ENCODE data around the gene DUSP22.

The DUSP22 gene

GRCh38 chr6:254016-254415 lies 38.3 kb upstream of the DUSP22 start:
- DNase-seq (ENCODE audit: low read depth) = no peak
- no peak overlapping the region for H3K4me3 ChIP-seq (ENCODE audit: low read length)
- TF ChIP-seq, protein P1, sequence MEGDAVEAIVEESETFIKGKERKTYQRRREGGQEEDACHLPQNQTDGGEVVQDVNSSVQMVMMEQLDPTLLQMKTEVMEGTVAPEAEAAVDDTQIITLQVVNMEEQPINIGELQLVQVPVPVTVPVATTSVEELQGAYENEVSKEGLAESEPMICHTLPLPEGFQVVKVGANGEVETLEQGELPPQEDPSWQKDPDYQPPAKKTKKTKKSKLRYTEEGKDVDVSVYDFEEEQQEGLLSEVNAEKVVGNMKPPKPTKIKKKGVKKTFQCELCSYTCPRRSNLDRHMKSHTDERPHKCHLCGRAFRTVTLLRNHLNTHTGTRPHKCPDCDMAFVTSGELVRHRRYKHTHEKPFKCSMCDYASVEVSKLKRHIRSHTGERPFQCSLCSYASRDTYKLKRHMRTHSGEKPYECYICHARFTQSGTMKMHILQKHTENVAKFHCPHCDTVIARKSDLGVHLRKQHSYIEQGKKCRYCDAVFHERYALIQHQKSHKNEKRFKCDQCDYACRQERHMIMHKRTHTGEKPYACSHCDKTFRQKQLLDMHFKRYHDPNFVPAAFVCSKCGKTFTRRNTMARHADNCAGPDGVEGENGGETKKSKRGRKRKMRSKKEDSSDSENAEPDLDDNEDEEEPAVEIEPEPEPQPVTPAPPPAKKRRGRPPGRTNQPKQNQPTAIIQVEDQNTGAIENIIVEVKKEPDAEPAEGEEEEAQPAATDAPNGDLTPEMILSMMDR (conservative IDR thresholded peaks at IDR 0.05; ENCODE audit: low read length) = no peak

GRCh38 chr6:255041-255750 lies 37.1 kb upstream of the DUSP22 start:
- no peak overlapping the region for H3K4me3 ChIP-seq (ENCODE audit: low read length)
- no peak for DNase-seq (ENCODE audit: low read depth)
- TF ChIP-seq, protein P1 (conservative IDR thresholded peaks at IDR 0.05; ENCODE audit: low read length) = no peak

DNA sequence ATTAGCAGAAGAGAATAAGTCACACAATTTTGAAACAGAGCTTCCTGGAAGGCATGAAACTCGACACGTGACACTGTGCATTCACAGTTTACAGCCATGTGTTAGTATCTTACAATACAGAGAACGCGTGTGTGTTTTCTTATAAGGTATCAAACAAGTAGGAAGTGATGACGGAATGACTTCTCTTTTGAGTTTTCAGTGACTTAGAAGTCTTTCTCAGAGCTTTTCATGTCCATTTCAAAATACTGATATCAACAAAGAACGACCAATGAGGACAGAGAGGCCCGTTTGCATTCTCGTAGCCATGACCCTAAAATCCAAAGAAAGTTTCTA lies 36.6 kb upstream of the DUSP22 start:
- TF ChIP-seq, protein P1 (conservative IDR thresholded peaks at IDR 0.05; ENCODE audit: low read length) = no peak
- no peak overlapping the region for H3K4me3 ChIP-seq (ENCODE audit: low read length)
- DNase-seq (ENCODE audit: low read depth) = no peak

GRCh38 chr6:256169-256568 lies 36.1 kb upstream of the DUSP22 start:
- DNase-seq (ENCODE audit: low read depth) = no peak
- TF ChIP-seq, protein P1 (conservative IDR thresholded peaks at IDR 0.05; ENCODE audit: low read length) = no peak
- H3K4me3 ChIP-seq (ENCODE audit: low read length) = no peak overlapping the region

DNA sequence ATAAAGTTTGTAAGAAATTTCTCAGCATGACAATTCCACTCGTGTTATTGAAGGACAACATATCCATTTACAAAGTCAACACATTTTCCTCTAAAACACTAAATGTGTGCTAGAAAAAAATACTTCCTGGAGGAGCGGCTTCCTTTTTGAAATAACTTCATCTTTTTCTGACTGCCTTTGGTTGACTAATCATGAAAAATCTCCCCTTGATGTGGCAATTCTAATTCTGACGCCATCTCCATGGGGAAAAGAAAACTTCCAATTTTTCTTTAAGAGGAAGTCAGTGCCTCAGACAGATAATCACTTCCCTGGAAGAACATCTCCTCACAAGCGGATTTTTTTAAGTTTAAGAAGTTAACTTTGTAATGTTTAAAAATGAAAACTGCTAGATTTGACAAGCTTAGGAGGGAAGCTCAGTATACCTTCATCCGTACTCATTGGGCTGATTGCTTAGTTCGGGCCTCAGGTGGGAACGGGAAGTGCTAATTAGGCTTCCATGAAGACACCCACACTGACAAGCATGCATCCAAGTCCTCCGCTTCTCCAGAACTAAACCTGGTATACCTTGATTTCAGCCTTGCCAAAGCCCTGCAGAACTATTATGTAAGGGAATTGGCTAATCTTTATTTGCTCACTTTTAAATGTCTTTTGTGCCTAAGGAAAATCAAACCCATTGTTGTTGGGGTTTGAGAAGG lies 35.1 kb upstream of the DUSP22 start:
- H3K4me3 ChIP-seq (ENCODE audit: low read length) = no peak overlapping the region
- DNase-seq (ENCODE audit: low read depth) = peak; percentile 17
- TF ChIP-seq, protein P1 (conservative IDR thresholded peaks at IDR 0.05; ENCODE audit: low read length) = no peak

GRCh38 chr6:257774-258173 lies 34.5 kb upstream of the DUSP22 start:
- TF ChIP-seq, protein P1 (conservative IDR thresholded peaks at IDR 0.05; ENCODE audit: low read length) = no peak

GRCh38 chr6:259316-259715 lies 33.0 kb upstream of the DUSP22 start:
- TF ChIP-seq, protein P1 (conservative IDR thresholded peaks at IDR 0.05; ENCODE audit: low read length) = no peak
- H3K4me3 ChIP-seq (ENCODE audit: low read length) = no peak overlapping the region
- no peak for DNase-seq (ENCODE audit: low read depth)

More at GRCh38 chr6:257774-258173, 34.5 kb upstream of the DUSP22 start:
- H3K4me3 ChIP-seq (ENCODE audit: low read length) = no peak overlapping the region
- no peak for DNase-seq (ENCODE audit: low read depth)
